Measurements from ENCODE around the gene CTAG2. TPM values are rescaled to one million over a fixed set of nuclear protein-coding genes. Genes with fewer than 3 reads are reported as not detected.

CTAG2 gene
- total and polyA plus RNA-seq, 8 donors: 2.9 TPM; not detected in 7

GRCh38 chrX:154607370-154607769 lies 46.0 kb downstream of the CTAG2 start:
- H3K36me3 ChIP-seq: no peaks in the 10 kb centered on the region
- intact Hi-C loops (cut with DNase I; ENCODE audit: low total_unique reads): no loop called here
- 55 to 79% (median 69%) methylated on average over 6 of the region's 6 CpGs for WGBS, 5 donors

GRCh38 chrX:154605566-154605965 lies 47.8 kb downstream of the CTAG2 start:
- no peaks in the 10 kb centered on the region for H3K9me3 ChIP-seq
- H3K36me3 ChIP-seq: no peaks in the 10 kb centered on the region
- 76 to 83% (median 78%) methylated on average over 6 of the region's 6 CpGs for WGBS, 5 donors
- intact Hi-C loops (cut with DNase I; ENCODE audit: low total_unique reads): no loop called here
- H3K4me1 ChIP-seq: no peaks in the 10 kb centered on the region
- no peak for TF ChIP-seq EP300 (IDR thresholded peaks at IDR 0.05)
- no peak for TF ChIP-seq POLR2A (IDR thresholded peaks at IDR 0.05)
- TF ChIP-seq POLR2AphosphoS5 (IDR thresholded peaks at IDR 0.05): no peak
- TF ChIP-seq CTCF (IDR thresholded peaks at IDR 0.05): no peak
- no peak overlapping the region for H3K4me3 ChIP-seq
- no peaks in the 10 kb centered on the region for H3K27me3 ChIP-seq
- DNase-seq: no peak
- no peak overlapping the region for H3K27ac ChIP-seq

More at GRCh38 chrX:154607370-154607769, 46.0 kb downstream of the CTAG2 start:
- Histone ChIP-seq H3K27me3 (no peaks in the 10 kb centered on the region), H3K9me3 (no peaks in the 10 kb centered on the region), H3K4me1 (no peaks in the 10 kb centered on the region), H3K4me3 (no peak overlapping the region), H3K27ac (no peak overlapping the region)
- DNase-seq: no peak
- no peak for TF ChIP-seq POLR2A (IDR thresholded peaks at IDR 0.05)
- TF ChIP-seq POLR2AphosphoS5 (IDR thresholded peaks at IDR 0.05): no peak

GRCh38 chrX:154603438-154604430 lies 49.6 kb downstream of the CTAG2 start:
- Histone ChIP-seq H3K9me3 (no peaks in the 10 kb centered on the region), H3K27ac (peak overlapping the region in 1 of 5 donors; percentile 35), H3K36me3 (no peaks in the 10 kb centered on the region), H3K27me3 (peaks cover 0 to 10% (median 0%) of the 10 kb centered on the region in 3 donors), H3K4me3 (no peak overlapping the region), H3K4me1 (no peaks in the 10 kb centered on the region)
- 68 to 83% (median 79%) methylated on average over 4 to 13 of the region's 13 CpGs for WGBS, 5 donors
- peak in 1 of 2 donors; percentile 31 for DNase-seq
- intact Hi-C loops (cut with DNase I; ENCODE audit: low total_unique reads): no loop called here
- TF ChIP-seq EP300 (IDR thresholded peaks at IDR 0.05): no peak
- no peak for TF ChIP-seq POLR2AphosphoS5 (IDR thresholded peaks at IDR 0.05)
- no peak for TF ChIP-seq POLR2A (IDR thresholded peaks at IDR 0.05)
- TF ChIP-seq CTCF (IDR thresholded peaks at IDR 0.05): no peak

- no peaks in the 10 kb centered on the region for H3K4me1 ChIP-seq
- no peak overlapping the region for H3K4me3 ChIP-seq
- peaks cover 0 to 10% (median 0%) of the 10 kb centered on the region in 3 donors for H3K27me3 ChIP-seq
- TF ChIP-seq POLR2AphosphoS5 (IDR thresholded peaks at IDR 0.05) (no peak), EP300 (IDR thresholded peaks at IDR 0.05) (no peak), CTCF (IDR thresholded peaks at IDR 0.05) (no peak), POLR2A (IDR thresholded peaks at IDR 0.05) (no peak)
- no peaks in the 10 kb centered on the region for H3K36me3 ChIP-seq
- no peak overlapping the region for H3K27ac ChIP-seq
- intact Hi-C loops (cut with DNase I; ENCODE audit: low total_unique reads): no loop called here
- WGBS, 5 donors: 85 to 90% (median 88%) methylated on average over 14 to 18 of the region's 18 CpGs
- no peak for DNase-seq
- H3K9me3 ChIP-seq: no peaks in the 10 kb centered on the region
Measured at GRCh38 chrX:154602766-154603437, 50.5 kb downstream of the CTAG2 start.

Measured in stomach (tissue), 9 donors.